ENCODE measurements around the gene MOB1B. TPM values are rescaled to one million over a fixed set of nuclear protein-coding genes. Genes with fewer than 3 reads are reported as not detected.
"Not testable (repeated sequence)": the region's sequence is repeated elsewhere in the genome, so short reads cannot be mapped to it uniquely, and the experiment has no call there.

The MOB1B gene
- total RNA-seq, 1 experiment from 2014 or later = 13.5 TPM

DNA sequence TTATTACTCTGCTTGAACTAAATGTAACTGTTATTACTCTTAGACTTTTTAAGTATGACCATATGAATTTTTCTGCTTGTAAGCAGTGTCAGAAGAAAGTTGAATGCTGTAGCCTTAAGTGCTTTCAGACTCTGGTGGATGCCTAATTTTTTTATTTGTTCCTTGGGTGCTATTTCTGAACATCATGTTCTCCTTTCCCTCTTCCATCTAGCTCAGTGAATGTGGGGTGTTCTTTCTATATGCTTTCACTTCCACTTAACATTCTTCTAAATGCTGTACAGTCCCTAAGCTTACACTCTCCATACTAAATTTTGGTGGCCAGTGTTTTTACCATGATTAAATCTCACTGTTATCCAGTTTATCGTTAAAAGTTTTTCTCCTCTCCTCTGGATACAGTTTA is 94.9 kb downstream of the MOB1B start:
- no peak for DNase-seq (ENCODE audit: low spot score)
- in situ Hi-C loops (cut with HindIII; ENCODE audit: low sequenced_read_pairs) = no loop called here

GRCh38 chr4:70997546-70997945 is 95.4 kb downstream of the MOB1B start:
- in situ Hi-C loops (cut with HindIII; ENCODE audit: low sequenced_read_pairs) = no loop called here
- no peak for DNase-seq (ENCODE audit: low spot score)

DNA sequence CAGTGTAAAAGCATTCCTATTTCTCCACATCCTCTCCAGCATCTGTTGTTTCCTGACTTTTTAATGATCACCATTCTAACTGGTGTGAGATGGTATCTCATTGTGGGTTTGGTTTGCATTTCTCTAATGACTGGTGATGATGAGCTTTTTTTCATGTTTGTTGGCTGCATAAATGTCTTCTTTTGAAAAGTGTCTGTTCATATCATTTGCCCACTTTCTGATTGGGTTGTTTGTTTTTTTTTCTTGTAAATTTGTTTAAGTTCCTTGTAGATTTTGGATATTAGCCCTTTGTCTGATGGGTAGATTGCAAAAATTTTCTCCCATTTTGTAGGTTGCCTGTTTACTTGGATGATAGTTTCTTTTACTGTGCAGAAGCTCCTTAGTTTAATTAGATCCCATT is 97.5 kb downstream of the MOB1B start:
- DNase-seq (ENCODE audit: low spot score); in situ Hi-C loops (cut with HindIII; ENCODE audit: low sequenced_read_pairs): not testable (repeated sequence)

- DNase-seq (ENCODE audit: low spot score); in situ Hi-C loops (cut with HindIII; ENCODE audit: low sequenced_read_pairs): not testable (repeated sequence)
Observed at GRCh38 chr4:71001363-71001762, 99.2 kb downstream of the MOB1B start.

DNA sequence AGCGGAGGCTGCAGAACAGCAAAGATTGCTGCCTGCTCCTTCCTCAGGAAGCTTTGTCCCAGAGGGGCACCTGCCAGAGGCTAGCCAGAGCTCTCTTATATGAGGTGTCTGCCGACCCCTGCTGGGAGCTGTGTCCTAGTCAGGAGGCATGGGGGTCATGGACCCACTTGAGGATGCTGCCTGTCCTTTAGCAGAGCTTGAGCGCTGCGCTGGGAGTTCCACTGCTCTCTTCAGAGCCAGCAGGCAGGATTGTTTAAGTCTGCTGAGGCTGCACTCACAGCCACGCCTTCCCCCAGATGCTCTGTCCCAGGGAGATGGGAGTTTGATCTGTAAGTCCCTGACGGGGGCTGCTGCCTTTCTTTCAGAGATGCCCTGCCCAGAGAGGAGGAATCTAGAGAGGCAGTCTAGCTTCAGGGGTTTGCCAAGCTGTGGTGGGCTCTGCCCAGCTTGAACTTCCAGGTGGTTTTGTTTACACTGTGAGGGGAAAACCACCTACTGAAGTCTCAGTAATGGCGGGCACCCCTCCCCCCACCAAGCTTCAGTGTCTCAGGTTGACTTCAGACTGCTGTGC is 102.2 kb downstream of the MOB1B start:
- in situ Hi-C loops (cut with HindIII; ENCODE audit: low sequenced_read_pairs) = no loop called here
- no peak for DNase-seq (ENCODE audit: low spot score)

GRCh38 chr4:71005025-71005424 is 102.9 kb downstream of the MOB1B start:
- in situ Hi-C loops (cut with HindIII; ENCODE audit: low sequenced_read_pairs); DNase-seq (ENCODE audit: low spot score): not testable (repeated sequence)

DNA sequence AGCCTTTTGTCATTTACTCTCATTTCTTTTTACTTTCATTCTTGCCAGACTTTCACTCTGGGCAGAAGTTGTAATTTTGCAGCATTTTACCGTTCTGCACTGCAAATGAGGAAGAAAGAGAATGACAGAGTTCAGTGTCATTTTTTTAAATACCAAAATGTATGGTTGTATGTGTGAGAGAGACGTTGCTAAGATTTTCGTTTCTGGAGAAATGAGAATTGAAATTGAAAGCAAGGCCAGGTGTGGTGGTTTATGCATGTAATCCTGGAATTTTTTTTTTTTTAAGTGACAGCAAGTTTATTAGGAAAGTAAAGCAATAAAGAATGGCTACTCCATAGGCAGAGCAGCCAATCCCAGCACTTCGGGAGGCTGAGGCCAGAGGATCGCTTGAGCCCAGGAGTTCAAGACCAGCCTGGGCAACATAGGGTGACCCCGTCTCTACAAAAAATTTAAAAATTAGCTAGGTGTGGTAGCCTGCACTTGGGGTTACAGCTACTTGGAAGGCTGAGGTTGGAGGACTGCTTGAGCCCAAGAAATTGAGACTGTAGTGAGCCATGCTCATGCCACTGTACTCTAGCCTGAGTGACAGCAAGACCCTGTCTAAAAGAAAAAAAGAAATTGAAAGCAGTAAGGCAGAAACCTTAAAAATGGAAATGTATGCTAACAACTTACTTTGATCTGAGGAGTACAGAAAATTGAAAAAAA is 104.2 kb downstream of the MOB1B start:
- in situ Hi-C loops (cut with HindIII; ENCODE audit: low sequenced_read_pairs) = no loop called here
- no peak for DNase-seq (ENCODE audit: low spot score)

- in situ Hi-C loops (cut with HindIII; ENCODE audit: low sequenced_read_pairs) = no loop called here
- DNase-seq (ENCODE audit: low spot score) = no peak
Observed at GRCh38 chr4:71008196-71008595, 106.0 kb downstream of the MOB1B start.

DNA sequence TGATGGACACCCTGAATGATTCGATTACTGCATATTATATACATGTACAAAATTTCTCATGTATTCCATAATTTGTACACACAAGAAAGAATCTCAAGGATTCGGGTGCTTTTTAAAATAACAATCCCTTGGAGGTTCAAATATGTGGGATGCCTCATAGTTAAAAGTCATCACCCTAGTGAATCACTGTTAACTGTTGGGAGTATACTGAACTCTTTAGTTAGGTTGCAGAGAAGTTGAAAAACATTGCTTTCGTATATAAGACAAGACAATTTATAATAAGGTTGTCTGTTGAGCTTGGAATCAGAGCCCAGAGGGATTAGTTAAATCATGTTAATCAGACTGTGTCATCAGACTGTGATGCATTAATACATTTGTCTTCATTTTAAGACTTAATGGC is 106.9 kb downstream of the MOB1B start:
- DNase-seq (ENCODE audit: low spot score) = no peak
- in situ Hi-C loops (cut with HindIII; ENCODE audit: low sequenced_read_pairs) = no loop called here

GRCh38 chr4:71009890-71010588 is 107.9 kb downstream of the MOB1B start:
- DNase-seq (ENCODE audit: low spot score) = peak; percentile 70
- in situ Hi-C loops (cut with HindIII; ENCODE audit: low sequenced_read_pairs) = no loop called here

DNA sequence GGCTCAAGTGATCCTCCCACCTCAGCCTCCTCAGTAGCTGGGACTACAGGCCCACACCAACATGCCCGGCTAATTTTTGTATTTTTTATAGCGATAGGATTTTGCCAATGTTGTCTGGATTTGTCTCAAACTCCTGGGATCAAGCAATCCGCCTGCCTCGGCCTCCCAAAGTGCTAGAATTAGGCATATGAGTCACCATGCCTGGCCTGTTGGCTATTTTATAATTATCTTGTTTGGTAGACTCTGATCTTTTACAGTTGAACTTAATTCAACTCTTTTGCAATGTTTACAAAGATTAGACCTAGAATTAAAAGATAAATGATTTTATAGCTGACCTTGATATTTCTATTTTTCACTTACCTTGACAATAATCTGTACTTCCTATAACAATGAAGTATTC is 109.3 kb downstream of the MOB1B start:
- in situ Hi-C loops (cut with HindIII; ENCODE audit: low sequenced_read_pairs) = no loop called here
- DNase-seq (ENCODE audit: low spot score) = no peak

- DNase-seq (ENCODE audit: low spot score); in situ Hi-C loops (cut with HindIII; ENCODE audit: low sequenced_read_pairs): not testable (repeated sequence)
Observed at GRCh38 chr4:71017391-71017790, 115.2 kb downstream of the MOB1B start.

- in situ Hi-C loops (cut with HindIII; ENCODE audit: low sequenced_read_pairs) = no loop called here
- DNase-seq (ENCODE audit: low spot score) = peak; percentile 26
Observed at GRCh38 chr4:71020611-71021010, 118.4 kb downstream of the MOB1B start.

GRCh38 chr4:71025654-71026053 is 123.5 kb downstream of the MOB1B start:
- in situ Hi-C loops (cut with HindIII; ENCODE audit: low sequenced_read_pairs) = no loop called here
- no peak for DNase-seq (ENCODE audit: low spot score)

GRCh38 chr4:71026086-71026485 is 123.9 kb downstream of the MOB1B start:
- peak; percentile 51 for DNase-seq (ENCODE audit: low spot score)
- in situ Hi-C loops (cut with HindIII; ENCODE audit: low sequenced_read_pairs) = no loop called here

DNA sequence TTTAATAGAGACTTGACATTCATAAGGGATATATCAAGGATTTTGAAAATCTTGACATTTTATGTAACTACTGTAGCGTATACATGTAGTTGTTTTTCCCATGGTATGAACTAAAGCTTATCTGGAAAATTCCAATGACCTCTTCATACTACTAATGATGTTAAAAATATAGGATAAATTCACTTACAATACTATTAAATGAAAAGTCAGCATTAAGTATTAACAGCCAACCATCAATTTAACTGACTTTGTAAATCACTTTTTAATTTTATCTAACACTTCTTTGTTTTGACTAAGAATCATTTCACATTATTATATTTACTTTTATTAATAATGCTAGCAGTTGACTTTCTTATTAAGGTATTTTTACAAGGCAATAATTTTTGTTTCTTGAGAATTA is 125.4 kb downstream of the MOB1B start:
- no peak for DNase-seq (ENCODE audit: low spot score)
- in situ Hi-C loops (cut with HindIII; ENCODE audit: low sequenced_read_pairs) = no loop called here

GRCh38 chr4:71029504-71029903 is 127.3 kb downstream of the MOB1B start:
- in situ Hi-C loops (cut with HindIII; ENCODE audit: low sequenced_read_pairs) = no loop called here
- no peak for DNase-seq (ENCODE audit: low spot score)

GRCh38 chr4:71032106-71032505 is 129.9 kb downstream of the MOB1B start:
- DNase-seq (ENCODE audit: low spot score); in situ Hi-C loops (cut with HindIII; ENCODE audit: low sequenced_read_pairs): not testable (repeated sequence)

Measured in G401 (cell line).